GM19240 (cell line): ENCODE results near the gene ARHGAP26.

Experiments used
- DNase-seq: peaks from one replicate; pipeline ENCODE4 v3.0.0; 2011; ENCODE audit warnings: low spot score; ENCODE audit not compliant: insufficient read length

ARHGAP26 gene

DNA sequence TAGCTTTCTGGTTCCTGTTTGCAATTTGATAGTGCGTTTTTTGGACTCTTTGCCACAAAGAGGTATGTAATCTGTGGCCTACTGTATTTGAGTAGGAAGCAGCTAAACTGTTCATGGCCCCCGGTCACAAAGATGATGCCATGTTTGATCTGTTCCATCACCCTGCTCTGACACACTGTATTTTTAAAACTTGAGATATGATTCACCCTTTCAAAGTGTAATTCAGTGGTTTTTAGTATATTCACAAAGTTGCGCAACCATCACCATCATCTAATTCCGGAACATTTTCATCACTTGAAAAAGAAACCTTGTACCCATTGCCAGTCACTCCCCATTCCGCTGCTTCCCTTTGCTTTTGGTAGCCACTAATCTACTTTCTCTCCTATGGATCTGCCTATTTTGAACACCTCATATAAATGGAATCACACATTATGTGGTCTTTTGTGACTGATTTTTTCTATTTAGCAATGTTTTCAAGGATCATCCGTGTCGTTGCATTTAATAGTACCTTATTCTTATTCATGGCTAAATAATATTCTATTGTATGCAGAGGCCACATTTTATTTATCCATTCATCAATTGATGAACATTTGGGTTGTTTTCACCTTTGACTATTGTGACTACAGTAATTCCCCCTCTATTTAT is 491.7 kb downstream of the ARHGAP26 start:
- no peak for DNase-seq

DNA sequence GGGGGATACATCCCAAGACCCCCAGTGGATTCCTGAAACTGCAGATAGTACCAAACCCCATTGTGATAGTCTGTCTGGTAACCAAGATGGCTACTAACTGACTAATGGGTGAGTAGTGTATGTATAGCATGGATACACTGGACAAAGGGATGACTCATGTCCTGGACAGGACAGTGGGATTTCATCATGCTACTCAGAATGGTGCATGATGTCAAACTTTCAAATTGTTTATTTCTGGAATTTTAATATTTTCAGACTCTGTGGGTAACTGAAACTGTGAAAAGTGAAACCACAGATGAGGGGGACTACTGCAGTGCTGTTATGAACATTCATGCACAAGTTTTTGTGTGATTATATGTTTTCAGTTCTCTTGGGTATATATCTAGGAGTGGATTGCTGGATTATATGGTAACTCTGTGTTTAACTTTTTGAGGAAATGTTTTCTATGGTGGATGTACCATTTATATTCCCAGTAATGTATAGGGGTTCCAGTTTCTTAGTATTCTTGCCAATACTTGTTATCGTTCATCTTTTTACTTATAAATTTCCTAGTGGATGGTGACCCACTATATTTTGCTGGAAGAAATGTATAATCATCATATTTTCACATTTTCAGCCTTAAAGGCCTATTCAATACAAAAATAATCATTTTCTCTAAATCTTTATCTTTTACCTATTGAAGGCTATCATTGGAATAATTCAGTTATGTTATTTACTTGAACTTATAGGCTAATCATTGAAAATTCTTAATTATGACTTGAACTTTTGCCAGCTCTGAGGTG is 492.4 kb downstream of the ARHGAP26 start:
- DNase-seq, result no peak

DNA sequence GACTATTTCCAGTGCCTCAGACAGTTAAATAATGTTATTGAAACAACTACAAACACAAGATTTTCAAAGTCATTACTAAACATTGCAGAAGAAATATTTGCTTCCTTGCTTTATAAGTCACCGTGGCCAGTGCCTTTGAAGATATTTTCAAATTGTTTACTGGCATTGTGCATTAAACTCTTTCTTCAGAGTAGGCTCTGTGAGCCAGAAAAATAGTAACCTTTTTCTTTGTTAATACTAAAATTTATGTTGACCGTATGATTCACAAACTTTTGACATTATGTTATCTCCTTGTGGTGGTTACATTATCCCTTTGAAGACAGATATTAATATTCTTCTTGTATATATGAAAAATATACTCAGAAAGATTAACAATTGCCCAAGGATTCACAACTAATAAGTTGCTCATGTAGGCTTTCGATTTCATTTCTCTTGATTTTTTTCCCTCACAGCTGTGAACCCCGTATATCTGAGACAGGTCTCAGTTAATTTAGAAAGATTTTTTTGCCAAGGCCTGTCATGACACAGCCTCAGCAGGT is 493.2 kb downstream of the ARHGAP26 start:
- no peak for DNase-seq

DNA sequence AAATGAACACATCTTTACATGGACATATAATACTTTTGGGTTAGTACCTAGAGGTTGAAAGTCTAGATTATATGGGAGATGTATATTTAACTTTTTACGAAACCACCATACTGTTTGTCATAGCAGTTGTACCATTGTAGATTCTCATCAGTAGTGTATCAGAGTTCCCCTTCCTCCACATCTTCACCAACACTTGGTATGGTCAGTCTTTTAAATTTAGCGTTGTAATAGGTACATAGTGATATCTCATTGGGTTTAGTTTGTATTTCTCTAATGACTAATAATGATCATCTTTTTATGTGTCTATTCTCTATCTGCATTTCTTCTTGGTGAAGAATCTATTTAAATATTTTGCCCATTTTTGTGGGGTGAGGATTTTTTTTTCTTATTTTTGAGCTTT is 495.8 kb downstream of the ARHGAP26 start:
- DNase-seq, result no peak

DNA sequence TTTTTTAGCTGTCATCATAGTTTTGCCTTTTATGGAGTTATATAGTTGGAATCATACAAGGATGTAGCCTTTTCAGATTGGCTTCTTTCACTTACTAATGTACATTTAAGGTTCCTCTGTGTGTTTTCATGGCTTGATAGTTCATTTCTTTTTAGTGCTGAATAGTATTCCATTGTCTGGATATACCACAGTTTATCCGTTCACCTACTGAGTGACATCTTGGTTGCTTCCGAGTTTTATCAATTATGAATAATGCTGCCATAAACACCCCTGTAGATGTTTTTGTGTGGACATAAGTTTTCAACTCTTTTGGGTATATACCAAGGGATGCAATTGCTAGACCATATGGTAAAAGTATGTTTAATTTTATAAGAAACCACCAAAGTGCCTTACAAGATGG is 497.0 kb downstream of the ARHGAP26 start:
- no peak for DNase-seq

DNA sequence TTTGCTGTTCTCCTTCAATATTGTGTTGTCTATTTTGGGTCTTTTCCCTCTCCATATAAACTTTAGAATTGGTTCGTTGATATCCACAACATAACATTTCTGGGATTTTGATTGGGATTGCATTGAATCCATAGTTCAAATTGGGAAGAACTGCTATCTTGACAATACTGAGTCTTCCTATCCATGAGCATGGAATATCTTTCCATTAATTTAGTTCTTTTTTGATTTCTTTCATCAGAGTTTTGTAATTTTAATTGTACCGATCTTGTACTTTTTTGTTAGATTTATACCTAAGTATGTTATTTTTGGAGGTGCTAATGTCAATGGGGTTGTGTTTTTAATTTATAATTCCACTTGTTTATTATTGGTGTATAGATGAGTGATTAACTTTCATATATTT is 498.2 kb downstream of the ARHGAP26 start:
- no peak for DNase-seq

DNA sequence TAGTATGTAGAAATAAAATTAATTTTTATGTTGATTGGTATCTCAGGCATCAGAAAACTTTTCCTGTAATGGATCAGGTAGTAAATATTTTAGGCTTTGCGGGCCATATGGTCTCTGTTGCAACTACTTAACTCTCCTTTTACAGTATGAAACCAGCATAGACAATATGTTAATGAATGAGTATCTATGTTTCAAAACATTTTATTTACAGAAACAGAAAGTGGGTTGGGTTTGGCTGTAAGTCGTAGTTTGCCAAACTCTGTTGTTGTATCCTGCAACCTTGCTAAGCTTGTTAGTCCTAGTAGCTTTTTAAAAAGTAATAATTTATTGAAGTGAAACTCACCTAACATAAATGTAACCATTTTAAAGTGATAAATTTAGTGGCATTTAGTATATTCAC is 501.3 kb downstream of the ARHGAP26 start:
- no peak for DNase-seq

DNA sequence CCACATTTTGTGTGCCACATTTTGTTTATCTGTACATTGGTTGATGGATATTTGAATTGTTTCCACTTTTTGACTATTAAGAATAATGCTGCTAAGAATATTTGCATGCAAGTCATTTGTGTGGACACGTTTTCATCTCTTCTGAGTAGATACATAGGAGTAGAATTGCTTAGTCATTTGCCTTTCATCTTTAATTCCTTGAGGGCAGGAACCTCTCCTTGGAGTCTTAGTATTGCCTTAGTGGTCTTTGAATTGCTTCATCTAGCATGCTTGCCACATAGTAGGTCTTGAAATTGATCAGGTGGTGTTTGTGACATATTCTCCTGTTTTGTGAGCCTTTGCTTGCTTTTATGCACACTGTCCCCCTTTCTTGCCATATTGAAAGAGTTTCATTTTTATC is 504.8 kb downstream of the ARHGAP26 start:
- DNase-seq, result no peak

DNA sequence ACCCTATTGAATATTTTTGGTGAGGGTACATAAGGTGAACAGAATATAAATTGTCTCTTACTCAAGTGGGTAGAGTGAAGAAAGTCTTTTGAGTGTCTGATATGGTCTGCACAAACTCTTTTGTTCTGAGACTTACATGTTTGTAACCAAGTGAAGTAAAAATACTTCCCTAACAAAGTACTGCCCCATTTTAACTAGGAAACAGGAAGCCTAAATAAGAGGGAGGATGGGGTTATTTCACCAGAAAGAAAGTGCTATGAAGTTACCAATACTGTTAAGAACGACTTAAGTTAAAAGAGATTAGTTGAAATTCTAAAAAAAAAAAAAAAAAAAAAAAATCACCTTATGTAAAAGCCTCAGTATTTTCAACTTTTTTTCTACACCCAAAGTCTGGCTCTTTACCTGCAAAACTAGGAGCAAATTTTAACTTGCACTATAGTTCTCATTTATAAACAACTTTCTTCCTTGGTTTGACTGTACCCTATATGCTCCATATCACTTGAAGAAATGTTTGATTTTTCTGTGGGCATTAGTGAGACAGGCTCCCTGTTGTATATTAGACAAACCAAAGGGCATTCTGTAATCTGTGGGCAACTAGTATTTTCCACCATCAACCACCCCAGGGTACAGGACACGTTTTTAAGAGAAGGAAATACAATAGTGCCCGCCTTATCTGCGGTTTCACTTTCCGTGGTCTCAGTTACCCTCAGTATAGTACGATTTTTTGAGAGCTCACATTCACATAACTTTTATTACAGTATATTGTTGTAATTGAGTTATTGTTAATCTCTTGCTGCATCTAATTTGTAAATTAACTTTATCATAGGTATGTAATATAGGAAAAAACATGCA is 505.6 kb downstream of the ARHGAP26 start:
- DNase-seq, result no peak

DNA sequence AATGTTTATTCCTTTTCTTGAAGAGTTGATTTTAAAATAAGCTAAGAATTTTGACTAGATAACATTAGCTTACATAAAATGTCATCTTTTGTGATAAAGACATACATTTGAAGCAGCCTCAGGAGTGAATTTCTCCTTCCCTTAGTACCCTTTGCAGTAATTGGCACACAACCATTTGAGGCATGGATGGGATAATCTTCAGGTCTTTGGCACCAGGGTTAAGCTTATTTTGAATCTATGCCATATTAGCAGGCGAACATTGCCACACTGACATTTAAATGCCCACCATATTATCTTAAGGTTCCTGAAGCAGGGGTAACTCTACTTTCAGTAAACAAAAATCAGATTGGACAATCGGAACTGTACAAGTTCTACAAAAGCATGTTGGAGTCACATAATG is 507.4 kb downstream of the ARHGAP26 start:
- no peak for DNase-seq
